ENCODE measurements around the gene ZNF205.

- no peak for TF ChIP-seq CTCF (IDR thresholded peaks at IDR 0.05 in 2 of 3, conservative IDR thresholded peaks at IDR 0.05 in 1 of 3; ENCODE audit: control insufficient read depth in 2 of 3, extremely low read depth in 1 of 3, insufficient read depth in 1 of 3, low read depth in 3 of 3, low read length in 3 of 3)
- no peak for TF ChIP-seq PAX8 (IDR thresholded peaks at IDR 0.05)
- no peak for TF ChIP-seq POLR2A (IDR thresholded peaks at IDR 0.05; ENCODE audit: low read depth, low read length)
- TF ChIP-seq CBX5 (IDR thresholded peaks at IDR 0.05; ENCODE audit: low read depth): no peak
- TF ChIP-seq JUND (IDR thresholded peaks at IDR 0.05; ENCODE audit: low read depth, low read length): no peak
- no peak for TF ChIP-seq REST (IDR thresholded peaks at IDR 0.05; ENCODE audit: low read depth, low read length)
- TF ChIP-seq FOXK2 (IDR thresholded peaks at IDR 0.05): no peak
- no peak for TF ChIP-seq FOXM1 (IDR thresholded peaks at IDR 0.05; ENCODE audit: low read depth, low read length)
- no peak for TF ChIP-seq ZBTB33 (IDR thresholded peaks at IDR 0.05)
- no peak for TF ChIP-seq RELB (IDR thresholded peaks at IDR 0.05; ENCODE audit: low read depth)
- TF ChIP-seq SIN3A (IDR thresholded peaks at IDR 0.05; ENCODE audit: low read depth, low read length): no peak
Observed at GRCh38 chr16:3101841-3102470, 10.4 kb upstream of the ZNF205 start.

Data from GM12878 (cell line).